T-helper 1 cell treated with Interleukin-12 subunit alpha and Interleukin-12 subunit beta and Interleukin-4 antibody, amounts not matched to agents 30 ng/mL and 1 ng/mL, for 36 hours (primary cell): ENCODE results near the gene SLC49A4. TPM values are rescaled to one million over a fixed set of nuclear protein-coding genes. Genes with fewer than 3 reads are reported as not detected.
"Not testable (repeated sequence)": the region's sequence is repeated elsewhere in the genome, so short reads cannot be mapped to it uniquely, and the experiment has no call there.

Experiments used
- intact Hi-C: fragments of 100-400 bp; cut with micrococcal nuclease; formaldehyde crosslinking; loops from one replicate; pipeline ENCODE4 v1.15.1; 2024
- total RNA-seq: library from RNA; stranded (reverse); gene quantifications from 2 replicates; pipeline ENCODE4 v1.2.3, GENCODE V29; 2022

SLC49A4 gene, protein sequence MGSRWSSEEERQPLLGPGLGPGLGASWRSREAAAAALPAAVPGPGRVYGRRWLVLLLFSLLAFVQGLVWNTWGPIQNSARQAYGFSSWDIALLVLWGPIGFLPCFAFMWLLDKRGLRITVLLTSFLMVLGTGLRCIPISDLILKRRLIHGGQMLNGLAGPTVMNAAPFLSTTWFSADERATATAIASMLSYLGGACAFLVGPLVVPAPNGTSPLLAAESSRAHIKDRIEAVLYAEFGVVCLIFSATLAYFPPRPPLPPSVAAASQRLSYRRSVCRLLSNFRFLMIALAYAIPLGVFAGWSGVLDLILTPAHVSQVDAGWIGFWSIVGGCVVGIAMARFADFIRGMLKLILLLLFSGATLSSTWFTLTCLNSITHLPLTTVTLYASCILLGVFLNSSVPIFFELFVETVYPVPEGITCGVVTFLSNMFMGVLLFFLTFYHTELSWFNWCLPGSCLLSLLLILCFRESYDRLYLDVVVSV
- 2.5 and 3.4 TPM in 2 replicates for total RNA-seq

DNA sequence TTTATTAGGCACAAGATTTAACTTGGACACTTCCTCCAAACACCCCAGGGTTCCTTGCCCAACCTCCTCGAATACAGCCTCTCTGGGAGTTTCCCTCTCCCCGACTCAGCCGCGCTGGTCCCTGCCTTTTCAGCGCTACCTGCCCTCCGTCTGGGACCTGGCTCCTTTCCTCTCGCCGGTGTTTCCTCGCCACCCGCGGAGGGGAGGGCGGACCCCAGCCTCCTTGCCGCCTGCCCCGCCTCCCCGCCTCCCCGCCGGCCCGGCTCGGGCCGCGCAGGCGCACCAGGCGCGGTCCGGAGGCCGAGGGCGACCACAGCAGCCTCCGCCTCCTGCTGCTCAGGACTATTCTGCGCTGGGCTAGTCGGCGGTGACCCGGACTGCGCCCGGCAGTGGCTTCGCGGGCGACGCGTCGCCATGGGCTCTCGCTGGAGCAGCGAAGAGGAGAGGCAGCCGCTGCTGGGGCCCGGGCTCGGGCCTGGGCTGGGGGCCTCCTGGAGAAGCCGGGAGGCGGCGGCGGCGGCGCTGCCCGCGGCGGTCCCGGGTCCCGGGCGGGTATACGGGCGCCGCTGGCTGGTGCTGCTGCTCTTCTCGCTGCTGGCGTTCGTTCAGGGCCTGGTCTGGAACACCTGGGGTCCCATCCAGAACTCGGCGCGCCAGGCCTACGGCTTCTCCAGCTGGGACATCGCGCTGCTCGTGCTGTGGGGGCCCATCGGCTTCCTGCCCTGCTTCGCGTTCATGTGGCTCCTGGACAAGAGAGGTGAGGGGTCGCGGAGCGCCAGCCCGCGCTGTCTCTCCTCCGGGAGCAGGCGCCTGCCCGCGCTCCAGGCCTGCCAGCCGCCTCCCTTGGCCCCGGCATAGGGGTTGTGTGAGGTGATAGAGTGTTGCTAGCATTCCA is at the start of gene SLC49A4:
TSS of gene SLC49A4 (plus strand) at position 291 of the 895 bp plus-strand sequence. CDS start at position 415, 124 bp downstream.
- intact Hi-C loops, result loop anchor here (1.0 to 5.0 kb wide), 7 partner anchors 40 to 1363 kb away; partner anchors contain the start of genes EAF2, HACD2 and IQCB1

DNA sequence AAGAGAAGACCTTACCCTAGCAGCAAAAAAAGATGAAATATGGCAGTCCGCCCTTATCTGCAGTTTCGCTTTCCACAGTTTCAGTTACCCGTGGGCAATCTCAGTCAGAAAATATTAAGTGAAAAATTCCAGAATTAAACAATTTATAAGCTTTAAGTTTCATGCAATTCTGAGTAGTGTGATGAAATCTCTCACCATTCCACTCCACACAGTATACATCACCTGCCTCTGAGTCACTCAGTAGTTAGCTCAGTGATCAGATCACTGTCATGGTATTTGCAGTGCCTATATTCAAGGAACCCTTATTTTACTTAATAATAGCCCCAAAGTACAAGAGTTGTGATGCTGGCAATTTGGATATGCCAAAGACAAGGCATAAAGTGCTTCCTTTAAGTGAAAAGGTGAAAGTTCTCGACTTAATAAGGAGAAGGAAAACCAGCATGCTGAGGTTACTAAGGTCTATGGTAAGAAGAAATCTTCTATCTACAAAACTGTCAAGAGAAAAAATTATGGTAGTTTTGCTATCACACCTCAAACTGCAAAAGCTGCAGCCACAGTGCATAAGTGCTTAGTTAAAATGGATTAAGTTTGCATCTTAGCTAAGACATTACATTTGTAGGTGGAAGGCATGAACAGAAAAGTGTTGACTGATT is 49.4 kb upstream of the SLC49A4 start:
- intact Hi-C loops, result no loop called here

DNA sequence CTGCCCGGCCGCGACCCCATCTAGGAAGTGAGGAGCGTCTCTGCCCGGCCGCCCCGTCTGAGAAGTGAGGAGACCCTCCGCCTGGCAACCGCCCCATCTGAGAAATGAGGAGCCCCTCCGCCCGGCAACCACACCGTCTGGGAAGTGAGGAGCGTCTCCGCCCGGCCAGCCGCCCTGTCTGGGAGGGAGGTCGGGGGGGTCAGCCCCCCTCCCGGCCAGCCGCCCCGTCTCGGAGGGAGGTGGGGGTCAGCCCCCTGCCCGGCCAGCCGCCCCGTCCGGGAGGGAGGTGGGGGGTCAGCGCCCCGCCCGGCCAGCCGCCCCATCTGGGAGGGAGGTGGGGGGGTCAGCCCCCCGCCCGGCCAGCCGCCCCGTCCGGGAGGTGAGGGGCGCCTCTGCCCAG is 47.6 kb upstream of the SLC49A4 start:
- intact Hi-C loops, result not testable (repeated sequence)

DNA sequence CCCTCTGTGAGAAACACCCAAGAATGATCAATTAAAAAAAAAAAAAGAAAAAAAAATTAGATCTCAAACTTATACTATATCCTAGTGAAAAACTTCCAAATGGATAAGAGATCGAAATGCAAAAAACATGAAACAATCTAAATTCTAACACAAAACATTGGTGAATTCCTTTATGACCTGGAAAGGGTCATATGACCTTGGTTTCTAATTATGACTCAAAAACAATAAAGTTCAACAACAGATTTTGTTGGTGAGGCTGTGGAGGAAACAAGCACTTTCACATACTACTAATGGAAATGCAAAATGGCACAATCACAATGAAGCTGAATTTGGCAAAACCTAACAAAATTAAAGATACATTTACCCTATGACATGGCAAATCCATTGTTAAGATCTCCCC is 46.5 kb upstream of the SLC49A4 start:
- intact Hi-C loops, result no loop called here

DNA sequence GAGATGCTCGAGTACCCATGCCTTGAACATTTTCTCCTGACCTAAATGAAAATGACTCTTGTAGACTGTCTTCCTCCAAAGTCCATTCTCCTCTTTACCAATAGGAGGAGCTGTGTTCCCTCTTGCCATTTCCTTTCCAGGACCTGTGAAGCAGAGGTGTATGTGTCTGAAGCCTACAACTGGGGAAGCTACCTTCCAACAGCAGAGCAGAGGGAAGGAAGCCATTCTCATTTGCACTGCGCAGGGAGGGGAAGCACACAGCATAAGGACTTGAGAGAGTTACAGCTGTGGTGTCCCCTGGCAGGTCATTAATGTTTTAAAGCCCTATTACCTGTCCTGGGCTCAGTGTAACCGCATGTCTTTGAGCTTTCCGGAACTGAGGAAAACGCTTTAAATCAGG is 39.9 kb upstream of the SLC49A4 start:
- intact Hi-C loops, result loop anchor here (1.0 to 5.0 kb wide), 4 partner anchors 40 to 504 kb away; partner anchors contain the start of gene SLC49A4

GRCh38 chr3:122755491-122755890 is 39.4 kb upstream of the SLC49A4 start:
- intact Hi-C loops, result loop anchor here (1.0 to 5.0 kb wide), 4 partner anchors 39 to 503 kb away; partner anchors contain the start of gene SLC49A4

DNA sequence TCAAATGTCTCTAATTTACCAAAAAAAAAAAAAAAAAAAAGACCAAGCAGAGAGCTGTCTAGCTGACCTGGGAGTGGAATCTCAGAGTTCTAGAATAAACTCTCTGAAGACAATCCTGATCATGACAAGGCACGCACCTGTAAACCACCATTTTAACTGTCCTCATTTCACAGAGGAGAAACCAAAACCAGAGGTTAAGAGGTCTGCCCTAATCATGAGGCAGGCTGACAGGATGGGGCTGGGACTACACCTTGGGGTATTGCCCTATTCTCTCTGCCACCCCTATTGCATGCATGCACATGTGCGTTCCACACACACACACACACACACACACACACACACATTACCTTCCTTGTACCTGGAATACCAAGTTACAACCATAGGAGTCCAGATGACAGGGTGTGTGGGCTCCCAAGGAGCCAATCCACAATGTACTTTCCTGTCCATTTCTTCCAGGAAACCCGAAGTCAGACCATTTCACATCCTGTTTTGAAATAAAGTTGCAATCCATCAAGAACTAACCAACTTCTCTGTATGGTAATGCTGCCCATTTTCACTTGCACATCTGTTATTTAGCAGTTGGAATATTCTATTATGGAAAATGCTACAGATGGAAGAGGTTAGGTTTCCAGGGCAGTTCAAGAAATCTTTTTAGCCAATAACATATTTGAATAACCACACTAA is 35.9 kb upstream of the SLC49A4 start:
- intact Hi-C loops, result loop anchor here (5.0 kb wide), 1 partner anchor 183 kb away; no protein-coding TSS in a partner anchor

- intact Hi-C loops, result no loop called here
Measured at GRCh38 chr3:122760453-122761271, 34.2 kb upstream of the SLC49A4 start.

DNA sequence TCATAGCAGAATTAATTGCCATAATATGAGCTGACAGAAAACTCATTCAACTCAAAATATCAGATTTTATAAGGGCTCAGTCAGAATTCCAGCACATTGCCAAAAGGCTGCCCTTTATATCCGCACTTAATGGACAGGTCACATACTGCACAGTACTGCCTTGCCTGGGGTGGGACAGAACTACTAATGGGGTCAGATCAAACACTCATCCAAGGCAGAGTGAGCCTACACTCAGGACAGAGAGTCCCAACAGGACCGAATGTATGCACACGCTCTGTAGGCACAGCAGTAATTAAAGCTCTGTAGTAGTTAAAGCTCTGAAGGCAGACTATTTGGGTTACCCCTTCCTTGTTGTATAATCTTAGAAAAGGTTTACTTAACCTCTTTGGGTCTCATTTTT is 28.4 kb upstream of the SLC49A4 start:
- intact Hi-C loops, result no loop called here

DNA sequence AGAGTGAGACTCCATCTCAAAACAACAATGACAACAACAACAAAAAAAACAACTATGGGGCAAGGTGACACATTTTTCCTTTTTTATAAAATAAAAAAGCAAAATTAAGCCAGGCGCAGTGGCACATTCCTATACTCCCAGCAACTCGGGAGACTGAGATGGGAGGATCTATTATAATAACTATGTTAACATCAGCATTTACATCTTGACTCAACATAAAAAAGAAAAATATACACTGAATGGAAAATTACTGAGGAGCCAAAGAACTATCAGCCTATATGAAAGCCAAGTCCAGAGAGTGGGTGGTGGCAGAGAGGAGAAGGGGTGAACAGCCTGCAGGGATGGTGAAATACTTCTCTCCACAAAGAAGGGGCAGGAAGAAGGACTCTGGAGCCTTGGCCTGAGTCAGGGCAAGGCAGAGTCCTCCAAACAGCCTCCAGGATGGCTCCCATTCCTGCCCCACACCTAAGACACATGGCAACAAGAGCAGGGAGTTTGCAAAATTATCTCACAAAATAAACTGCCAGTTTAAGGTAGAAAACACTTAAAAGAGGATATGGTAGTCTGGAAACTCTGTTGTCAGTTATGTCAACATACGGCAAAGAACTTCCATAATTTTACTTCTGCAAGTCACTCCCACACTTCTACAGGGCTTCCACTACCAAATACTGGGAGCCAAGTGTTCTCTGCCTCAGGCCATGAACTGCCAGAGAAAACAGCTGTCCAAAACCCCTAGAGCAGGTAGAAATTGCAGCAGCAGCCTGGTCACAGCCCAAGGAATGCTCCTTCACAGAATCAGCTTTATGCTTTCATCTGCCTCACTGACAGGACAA is 27.1 kb upstream of the SLC49A4 start:
- intact Hi-C loops, result no loop called here

DNA sequence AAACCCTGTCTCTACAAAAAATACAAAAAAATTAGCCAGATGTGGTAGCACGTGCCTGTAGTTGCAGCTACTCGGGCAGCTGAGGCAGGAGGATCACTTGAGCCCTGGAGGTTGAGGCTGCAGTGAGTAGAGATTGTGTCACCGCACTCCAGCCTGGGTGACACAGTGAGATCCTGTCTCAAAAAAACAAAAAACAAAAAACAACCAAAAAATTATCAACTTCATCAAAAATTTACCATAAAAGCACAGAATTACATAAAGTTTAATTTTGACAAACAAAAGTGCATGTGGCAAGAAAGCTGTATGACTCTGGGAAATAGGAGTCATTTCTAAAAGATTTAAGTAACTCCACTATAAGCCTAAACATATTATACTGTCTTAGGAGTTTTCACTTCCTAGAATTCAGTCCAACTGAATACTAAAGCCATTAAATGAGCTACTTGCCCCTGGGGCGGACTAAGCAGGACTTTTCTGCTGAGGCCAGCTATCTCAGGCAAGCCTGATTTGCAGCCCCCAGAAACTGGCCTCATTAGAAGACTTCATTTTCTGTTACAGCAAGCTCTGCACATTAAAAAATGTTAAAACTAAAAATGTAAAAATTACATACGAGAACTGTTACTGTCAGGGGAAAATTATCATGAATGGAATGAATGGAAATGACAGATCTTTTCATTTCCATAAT is 24.2 kb upstream of the SLC49A4 start:
- intact Hi-C loops, result no loop called here

DNA sequence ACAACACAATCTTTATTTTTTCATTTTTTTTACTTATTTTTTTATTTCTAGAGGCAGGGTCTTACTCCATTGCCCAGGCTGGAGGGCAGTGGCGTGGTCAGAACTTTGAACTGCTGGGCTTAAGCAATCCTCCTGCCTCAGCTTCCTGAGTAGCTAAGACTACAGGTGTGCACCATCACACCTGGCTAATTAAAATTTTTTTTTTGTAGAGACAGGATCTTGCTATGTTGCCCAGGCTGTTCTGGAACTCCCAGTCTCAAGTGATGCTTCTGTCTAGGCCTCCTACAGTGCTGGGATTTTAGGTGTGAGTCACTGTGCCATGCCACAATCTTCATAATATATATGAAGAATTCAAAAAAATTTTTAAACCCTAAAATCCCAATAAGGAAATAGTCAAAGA is 22.0 kb upstream of the SLC49A4 start:
- intact Hi-C loops, result no loop called here

DNA sequence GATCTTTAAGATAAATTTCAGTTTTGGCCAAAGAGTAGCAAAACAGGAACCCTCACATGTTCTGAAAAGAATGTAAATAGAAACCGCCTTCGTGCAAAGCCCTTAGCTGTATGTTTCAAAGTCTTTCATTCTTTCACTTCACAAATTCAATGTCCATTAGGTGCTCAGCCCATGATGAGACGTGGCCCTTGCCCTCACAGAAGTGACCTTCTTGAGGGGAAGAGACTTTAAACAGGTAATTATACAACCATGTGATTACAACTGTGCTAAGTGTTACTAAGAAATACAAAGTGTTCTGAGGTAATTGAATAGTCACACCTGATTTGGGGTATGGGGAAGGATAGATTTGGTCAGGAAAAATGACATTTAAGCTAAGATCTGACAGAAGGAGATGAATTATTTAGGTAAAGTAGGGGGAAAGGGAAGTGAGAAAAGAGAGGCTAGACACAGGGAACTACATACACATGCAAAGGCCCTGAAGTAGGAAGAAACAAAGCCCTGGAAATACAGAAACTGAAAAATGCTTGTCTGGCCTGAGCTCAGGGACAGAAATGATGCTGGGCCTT is 20.8 kb upstream of the SLC49A4 start:
- intact Hi-C loops, result no loop called here

GRCh38 chr3:122774564-122774963 is 20.3 kb upstream of the SLC49A4 start:
- intact Hi-C loops, result no loop called here

DNA sequence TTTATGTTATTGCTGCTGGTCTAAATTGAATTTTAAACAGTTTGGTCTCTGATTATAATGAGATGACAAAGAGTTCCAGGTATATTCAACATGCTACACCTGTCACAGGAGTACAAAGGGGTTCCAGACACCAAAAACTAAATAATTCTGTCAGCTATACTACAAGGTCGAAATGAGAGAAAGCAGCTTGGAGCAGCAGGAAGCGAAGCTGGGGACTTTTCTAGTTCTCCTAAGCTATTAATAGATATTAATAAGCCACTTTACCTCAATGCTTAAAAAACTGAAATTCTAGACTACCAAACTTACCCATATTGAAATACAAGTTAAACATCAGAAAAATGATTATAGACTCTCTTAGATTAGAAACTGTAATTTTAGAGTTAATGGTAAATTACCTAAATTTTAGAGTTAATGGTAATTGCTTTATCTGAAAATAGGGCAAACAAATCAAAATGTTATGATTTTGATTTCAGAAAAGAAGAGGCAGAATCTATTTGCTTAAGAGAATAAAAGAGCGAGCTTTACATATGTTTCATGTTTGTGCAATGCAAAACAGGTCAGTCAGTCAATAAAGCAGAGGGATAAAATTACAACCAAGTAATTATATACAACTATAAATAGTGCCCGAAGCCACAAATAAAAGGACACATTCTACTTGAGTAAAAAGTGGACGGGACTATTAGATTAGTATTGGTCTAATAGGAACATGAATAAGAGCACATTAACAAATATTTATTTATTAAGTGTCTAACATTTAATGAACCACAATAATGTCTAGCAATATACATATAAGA is 18.0 kb upstream of the SLC49A4 start:
- intact Hi-C loops, result no loop called here

GRCh38 chr3:122777563-122777962 is 17.3 kb upstream of the SLC49A4 start:
- intact Hi-C loops, result no loop called here

GRCh38 chr3:122782804-122783203 is 12.1 kb upstream of the SLC49A4 start:
- intact Hi-C loops, result no loop called here
